Retinal pigment epithelial cell (primary cell): ENCODE measurements around the gene PHKG2.

ENCODE experiments used
- DNase-seq: peaks from one replicate; pipeline ENCODE4 v3.0.0-alpha.2; 2010; ENCODE audit warnings: low read depth
- H3K4me3 ChIP-seq: 2 replicates; pipeline ENCODE4 v1.5.1; 2011; ENCODE audit warnings: mild to moderate bottlenecking, low read length, control low read depth, moderate library complexity
- TF ChIP-seq, protein P1 (sequence below): conservative IDR thresholded peaks from 2 replicates; pipeline ENCODE4 v1.5.1; 2011; ENCODE audit warnings: low read depth, low read length, control low read depth, inconsistent platforms

Gene PHKG2

DNA sequence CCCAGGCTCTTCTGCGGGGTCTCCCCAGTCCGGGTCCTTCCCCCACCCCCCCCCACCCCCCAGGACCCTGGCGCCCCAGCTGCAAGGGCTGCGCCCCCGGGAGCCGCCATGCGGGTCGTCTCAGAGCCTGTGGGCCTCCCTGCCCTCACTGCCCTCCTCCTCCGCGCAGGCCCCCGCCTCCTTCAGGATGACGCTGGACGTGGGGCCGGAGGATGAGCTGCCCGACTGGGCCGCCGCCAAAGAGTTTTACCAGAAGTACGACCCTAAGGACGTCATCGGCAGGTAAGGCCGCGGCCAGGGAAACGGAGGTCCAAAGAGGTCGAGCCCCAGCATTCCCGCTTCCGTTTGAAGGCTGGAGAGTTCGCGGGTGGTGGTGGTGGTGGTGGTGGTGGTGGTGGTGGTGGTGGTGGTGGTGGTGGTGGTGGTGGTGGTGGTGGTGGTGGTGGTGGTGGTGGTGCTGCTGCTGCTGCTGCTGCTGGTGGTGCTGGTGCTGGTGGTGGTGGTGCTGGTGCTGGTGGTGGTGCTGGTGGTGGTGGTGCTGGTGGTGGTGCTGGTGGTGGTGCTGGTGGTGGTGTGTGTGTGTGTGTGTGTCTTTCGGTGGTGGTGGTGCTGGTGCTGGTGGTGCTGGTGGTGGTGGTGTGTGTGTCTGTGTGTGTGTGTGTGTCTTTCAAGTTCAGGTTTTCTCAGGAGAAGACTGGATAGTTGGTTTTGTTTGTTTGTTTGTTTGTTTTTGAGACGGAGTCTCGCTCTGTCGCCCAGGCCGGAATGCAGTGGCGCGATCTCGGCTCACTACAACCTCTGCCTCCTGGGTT, 615 bp downstream of the PHKG2 start:
- no peak for DNase-seq
- TF ChIP-seq, protein P1, sequence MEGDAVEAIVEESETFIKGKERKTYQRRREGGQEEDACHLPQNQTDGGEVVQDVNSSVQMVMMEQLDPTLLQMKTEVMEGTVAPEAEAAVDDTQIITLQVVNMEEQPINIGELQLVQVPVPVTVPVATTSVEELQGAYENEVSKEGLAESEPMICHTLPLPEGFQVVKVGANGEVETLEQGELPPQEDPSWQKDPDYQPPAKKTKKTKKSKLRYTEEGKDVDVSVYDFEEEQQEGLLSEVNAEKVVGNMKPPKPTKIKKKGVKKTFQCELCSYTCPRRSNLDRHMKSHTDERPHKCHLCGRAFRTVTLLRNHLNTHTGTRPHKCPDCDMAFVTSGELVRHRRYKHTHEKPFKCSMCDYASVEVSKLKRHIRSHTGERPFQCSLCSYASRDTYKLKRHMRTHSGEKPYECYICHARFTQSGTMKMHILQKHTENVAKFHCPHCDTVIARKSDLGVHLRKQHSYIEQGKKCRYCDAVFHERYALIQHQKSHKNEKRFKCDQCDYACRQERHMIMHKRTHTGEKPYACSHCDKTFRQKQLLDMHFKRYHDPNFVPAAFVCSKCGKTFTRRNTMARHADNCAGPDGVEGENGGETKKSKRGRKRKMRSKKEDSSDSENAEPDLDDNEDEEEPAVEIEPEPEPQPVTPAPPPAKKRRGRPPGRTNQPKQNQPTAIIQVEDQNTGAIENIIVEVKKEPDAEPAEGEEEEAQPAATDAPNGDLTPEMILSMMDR: no peak

DNA sequence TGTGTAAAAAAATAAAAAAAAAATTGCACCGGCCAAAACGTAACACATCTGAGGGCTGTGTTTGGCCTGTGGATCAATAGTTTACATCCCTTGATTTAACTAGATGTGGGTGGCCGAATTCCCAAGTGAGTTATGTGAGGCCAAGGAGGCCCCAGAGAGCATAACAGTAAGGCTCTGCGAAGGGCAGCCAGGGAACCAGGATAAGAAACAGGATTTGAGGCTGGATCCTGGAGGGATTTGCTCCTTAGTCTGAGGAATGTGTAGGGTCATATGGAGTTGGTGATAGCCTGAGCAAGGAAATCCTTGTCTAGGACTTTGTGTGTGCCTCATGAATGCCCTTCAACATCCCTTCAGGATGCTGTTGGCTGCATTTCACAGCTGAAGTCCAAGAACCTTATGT, 2.0 kb downstream of the PHKG2 start:
- TF ChIP-seq, protein P1: no peak
- H3K4me3 ChIP-seq: no peak overlapping the region
- DNase-seq: no peak

More for the DNA sequence above, 615 bp downstream of the PHKG2 start:
- peak overlapping the region; percentile 75 for H3K4me3 ChIP-seq

DNA sequence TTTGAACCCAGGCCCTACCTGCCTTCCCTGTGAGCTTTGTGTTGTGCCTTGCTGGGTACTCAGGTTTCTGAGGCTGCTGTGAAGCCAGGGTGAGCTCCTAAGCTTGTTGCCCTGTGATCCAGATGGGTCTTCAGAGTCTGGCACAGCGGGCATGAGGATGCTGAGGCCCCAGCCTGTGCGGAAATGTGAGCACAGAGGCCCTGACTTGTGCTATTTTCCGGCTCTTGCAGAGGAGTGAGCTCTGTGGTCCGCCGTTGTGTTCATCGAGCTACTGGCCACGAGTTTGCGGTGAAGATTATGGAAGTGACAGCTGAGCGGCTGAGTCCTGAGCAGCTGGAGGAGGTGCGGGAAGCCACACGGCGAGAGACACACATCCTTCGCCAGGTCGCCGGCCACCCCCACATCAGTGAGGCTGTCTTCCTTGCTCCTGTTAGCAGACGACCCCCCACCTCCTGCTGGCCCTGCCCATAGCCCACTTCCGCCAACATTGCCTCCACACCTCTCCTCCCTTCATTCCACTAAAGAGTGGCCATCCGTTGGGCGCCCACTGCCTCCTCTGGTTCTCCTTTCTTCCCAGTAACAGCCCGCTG, 2.7 kb downstream of the PHKG2 start:
- TF ChIP-seq, protein P1: no peak
- DNase-seq: no peak
- H3K4me3 ChIP-seq: no peak overlapping the region

DNA sequence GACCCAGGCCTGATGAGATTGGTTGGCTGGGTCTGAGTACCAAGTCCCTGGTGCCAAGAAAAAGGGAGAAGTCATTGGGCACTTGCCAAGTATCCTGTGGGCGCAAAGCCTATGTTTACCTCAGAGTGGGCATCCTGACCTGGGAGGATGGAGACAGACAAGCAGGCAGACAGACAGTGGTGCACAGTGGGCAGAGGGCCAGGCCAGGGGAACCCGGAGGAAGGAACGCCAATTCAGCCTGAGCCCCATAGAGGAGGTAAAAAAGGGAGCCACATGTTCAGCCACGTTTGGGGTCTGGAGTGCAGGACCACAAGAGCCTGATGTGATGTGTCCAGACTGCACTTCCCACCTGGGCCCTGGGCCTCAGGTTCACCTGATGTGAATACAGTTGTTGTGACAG, 5.4 kb downstream of the PHKG2 start:
- DNase-seq: no peak
- H3K4me3 ChIP-seq: no peak overlapping the region
- TF ChIP-seq, protein P1: no peak

DNA sequence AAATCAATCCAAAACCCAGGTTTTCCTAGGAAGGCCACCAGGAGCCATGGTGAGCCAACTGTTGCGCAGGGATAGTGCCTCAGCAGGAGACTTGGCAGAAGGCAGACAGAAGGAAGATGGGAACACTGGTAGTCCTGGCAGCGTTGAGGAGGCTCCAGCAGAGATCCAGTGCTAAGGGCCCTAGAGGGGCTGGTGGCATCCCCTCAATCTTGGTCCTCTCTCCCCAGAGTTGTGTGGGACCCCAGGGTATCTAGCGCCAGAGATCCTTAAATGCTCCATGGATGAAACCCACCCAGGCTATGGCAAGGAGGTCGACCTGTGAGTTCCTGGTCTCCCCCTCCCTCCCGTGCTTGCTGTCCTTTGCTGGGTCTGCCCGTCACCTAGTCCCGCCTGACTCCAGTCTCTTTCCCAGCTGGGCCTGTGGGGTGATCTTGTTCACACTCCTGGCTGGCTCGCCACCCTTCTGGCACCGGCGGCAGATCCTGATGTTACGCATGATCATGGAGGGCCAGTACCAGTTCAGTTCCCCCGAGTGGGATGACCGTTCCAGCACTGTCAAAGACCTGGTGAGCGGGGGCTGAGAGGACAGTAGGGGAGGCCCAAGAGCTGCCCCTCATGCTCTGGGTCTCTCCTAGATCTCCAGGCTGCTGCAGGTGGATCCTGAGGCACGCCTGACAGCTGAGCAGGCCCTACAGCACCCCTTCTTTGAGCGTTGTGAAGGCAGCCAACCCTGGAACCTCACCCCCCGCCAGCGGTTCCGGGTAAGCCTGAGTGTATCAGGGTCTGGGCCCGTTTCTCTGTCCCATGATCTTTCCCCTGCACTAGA, 7.9 kb downstream of the PHKG2 start:
- TF ChIP-seq, protein P1: no peak
- no peak for DNase-seq
- no peak overlapping the region for H3K4me3 ChIP-seq

DNA sequence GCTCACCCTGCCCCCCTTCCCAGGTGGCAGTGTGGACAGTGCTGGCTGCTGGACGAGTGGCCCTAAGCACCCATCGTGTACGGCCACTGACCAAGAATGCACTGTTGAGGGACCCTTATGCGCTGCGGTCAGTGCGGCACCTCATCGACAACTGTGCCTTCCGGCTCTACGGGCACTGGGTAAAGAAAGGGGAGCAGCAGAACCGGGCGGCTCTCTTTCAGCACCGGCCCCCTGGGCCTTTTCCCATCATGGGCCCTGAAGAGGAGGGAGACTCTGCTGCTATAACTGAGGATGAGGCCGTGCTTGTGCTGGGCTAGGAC, 8.5 kb downstream of the PHKG2 start:
- no peak overlapping the region for H3K4me3 ChIP-seq
- TF ChIP-seq, protein P1: no peak
- DNase-seq: no peak
